Left hindlimb (tissue), 1 donor: Measurements from ENCODE around the gene GMPPA.

ENCODE experiments used
- DNase-seq: peaks from one replicate; pipeline ENCODE4 v3.0.0-alpha.2; 2018

The GMPPA gene

GRCh38 chr2:219522111-219523030, 23.7 kb downstream of the GMPPA start:
- DNase-seq: no peak

- no peak for DNase-seq
Observed at GRCh38 chr2:219523031-219523671, 24.5 kb downstream of the GMPPA start.

GRCh38 chr2:219524817-219525216, 26.1 kb downstream of the GMPPA start:
- no peak for DNase-seq

- no peak for DNase-seq
Observed at GRCh38 chr2:219525533-219526232, 27.0 kb downstream of the GMPPA start.

- DNase-seq: no peak
Observed at GRCh38 chr2:219526320-219527075, 27.8 kb downstream of the GMPPA start.

- no peak for DNase-seq
Observed at GRCh38 chr2:219527076-219527394, 28.3 kb downstream of the GMPPA start.

- no peak for DNase-seq
Observed at GRCh38 chr2:219527472-219527871, 28.8 kb downstream of the GMPPA start.

GRCh38 chr2:219530048-219530963, 31.6 kb downstream of the GMPPA start:
- peak; percentile 89 for DNase-seq

GRCh38 chr2:219531639-219532377, 33.1 kb downstream of the GMPPA start:
- no peak for DNase-seq

GRCh38 chr2:219532378-219532649, 33.6 kb downstream of the GMPPA start:
- DNase-seq: no peak

- no peak for DNase-seq
Observed at GRCh38 chr2:219533930-219534661, 35.4 kb downstream of the GMPPA start.

- DNase-seq: no peak
Observed at GRCh38 chr2:219536425-219536824, 37.7 kb downstream of the GMPPA start.

GRCh38 chr2:219536967-219537366, 38.3 kb downstream of the GMPPA start:
- no peak for DNase-seq

GRCh38 chr2:219537657-219538488, 39.2 kb downstream of the GMPPA start:
- no peak for DNase-seq

- DNase-seq: peak; percentile 74
Observed at GRCh38 chr2:219538504-219538951, 39.8 kb downstream of the GMPPA start.

- no peak for DNase-seq
Observed at GRCh38 chr2:219538956-219539788, 40.5 kb downstream of the GMPPA start.

- no peak for DNase-seq
Observed at GRCh38 chr2:219539926-219540678, 41.4 kb downstream of the GMPPA start.
